SK-N-SH (cell line): Measurements from ENCODE around the gene PLXND1. TPM values are rescaled to one million over a fixed set of nuclear protein-coding genes. Genes with fewer than 3 reads are reported as not detected.

Experiments used
- CTCF ChIA-PET: fragments of 300-600, 350-600 bp; formaldehyde crosslinking; extraction: SDS; loops from one replicate; lab custom pipeline; 2021; lab: Yijun Ruan, JAX
- POLR2A ChIA-PET: fragments of 350-600 bp; sonication (Branson Sonifier 250); formaldehyde crosslinking; extraction: SDS; loops from one replicate; lab custom pipeline; 2020; ENCODE audit warnings: antibody characterized with exemption, inconsistent platforms; lab: Yijun Ruan, JAX
- DNase-seq: peaks from one replicate; pipeline ENCODE4 v3.0.0; 2012
- H2AFZ ChIP-seq: fragments of 200-600 bp; sonication (generic); 2 replicates; pipeline ENCODE4 v1.8.1; 2016; ENCODE audit warnings: antibody characterized with exemption, mild to moderate bottlenecking, low read depth
- H3F3A ChIP-seq: fragments of 200-600 bp; sonication (generic); replicated peaks from 2 replicates; pipeline ENCODE3; 2016; ENCODE audit warnings: antibody characterized with exemption, mild to moderate bottlenecking; ENCODE audit not compliant: insufficient read depth
- H3K27ac ChIP-seq, 2 experiments: fragments of 200-500 bp in 1 of 2; fragments of 200-600 bp in 1 of 2; sonication (Bioruptor generic) in 1 of 2; sonication (generic), shearing (Covaris generic) in 1 of 2; 2 replicates each; pipeline versions ENCODE4 v1.5.1 to v1.6.1; 2014 to 2016; ENCODE audit warnings: low read depth in 2 of 2, inconsistent platforms in 1 of 2, low read length in 1 of 2, mild to moderate bottlenecking in 1 of 2, mixed read lengths in 1 of 2
- H3K27me3 ChIP-seq: fragments of 200-600 bp; sonication (generic), shearing (Covaris generic); 2 replicates; pipeline ENCODE4 v1.6.1; 2016; ENCODE audit warnings: mixed run types; ENCODE audit not compliant: insufficient read depth
- H3K36me3 ChIP-seq, 2 experiments: fragments of 200-500 bp in 1 of 2; fragments of 200-600 bp in 1 of 2; sonication (Bioruptor generic) in 1 of 2; sonication (generic) in 1 of 2; replicated peaks in 1 of 2; 2 replicates each; pipeline versions ENCODE3 to v1.5.1; 2014 to 2016; ENCODE audit warnings: low read length in 1 of 2, mild to moderate bottlenecking in 1 of 2; ENCODE audit not compliant: insufficient read depth in 2 of 2, control insufficient read depth in 1 of 2
- H3K4me1 ChIP-seq, 2 experiments: fragments of 200-500 bp in 1 of 2; fragments of 200-600 bp in 1 of 2; sonication (Bioruptor generic) in 1 of 2; sonication (generic), shearing (Covaris generic) in 1 of 2; 2 replicates each; pipeline versions ENCODE4 v1.5.1 to v1.6.1; 2014 to 2016; ENCODE audit warnings: low read depth in 1 of 2, low read length in 1 of 2, mixed run types in 1 of 2; ENCODE audit not compliant: insufficient read depth in 2 of 2, control insufficient read depth in 1 of 2
- H3K4me2 ChIP-seq: fragments of 200-600 bp; sonication (generic), shearing (Covaris generic); 2 replicates; pipeline ENCODE4 v1.6.1; 2017; ENCODE audit warnings: mixed run types
- H3K4me3 ChIP-seq, 2 experiments: fragments of 200-500 bp in 1 of 2; fragments of 200-600 bp in 1 of 2; sonication (Bioruptor generic) in 1 of 2; sonication (generic), shearing (Covaris generic) in 1 of 2; 2 replicates each; pipeline versions ENCODE4 v1.5.1 to v1.8.1; 2014 to 2016; ENCODE audit warnings: low read depth in 2 of 2, inconsistent platforms in 1 of 2, low read length in 1 of 2, mild to moderate bottlenecking in 1 of 2, mixed read lengths in 1 of 2, moderate library complexity in 1 of 2
- H3K79me2 ChIP-seq: fragments of 200-600 bp; sonication (generic); 2 replicates; pipeline ENCODE4 v1.8.1; 2017; ENCODE audit warnings: mild to moderate bottlenecking; ENCODE audit not compliant: insufficient read depth
- H3K9ac ChIP-seq: fragments of 200-600 bp; sonication (generic); 2 replicates; pipeline ENCODE4 v1.6.1; 2017; ENCODE audit warnings: mixed run types
- H3K9me2 ChIP-seq: fragments of 200-600 bp; sonication (generic); 2 replicates; pipeline ENCODE4 v1.6.1; 2017; ENCODE audit warnings: mixed run types
- H3K9me3 ChIP-seq: fragments of 200-600 bp; sonication (generic); 2 replicates; pipeline ENCODE4 v1.6.1; 2017; ENCODE audit warnings: mixed run types, mild to moderate bottlenecking, moderate library complexity
- H4K20me1 ChIP-seq: fragments of 200-600 bp; sonication (generic); 2 replicates; pipeline ENCODE4 v1.6.1; 2017; ENCODE audit warnings: mild to moderate bottlenecking, mixed run types; ENCODE audit not compliant: insufficient read depth
- CHD2 ChIP-seq: fragments of 150-350 bp; IDR thresholded peaks from 2 replicates; pipeline ENCODE4 v1.6.1; 2018; ENCODE audit warnings: low read length; ENCODE audit not compliant: partially characterized antibody
- CTCF ChIP-seq: fragments of 200-600 bp; sonication (generic); IDR thresholded peaks from 2 replicates; pipeline ENCODE4 v1.6.1; 2017; ENCODE audit warnings: antibody characterized with exemption, mild to moderate bottlenecking, moderate library complexity
- ELF1 ChIP-seq: IDR thresholded peaks from 2 replicates; pipeline ENCODE4 v1.4.0; 2012
- EP300 ChIP-seq, 2 experiments: IDR thresholded peaks; 2 replicates each; pipeline versions ENCODE4 v1.4.0 to v1.6.1; 2012; ENCODE audit warnings: borderline replicate concordance in 1 of 2, low read depth in 1 of 2, low read length in 1 of 2
- EZH2phosphoT487 ChIP-seq: fragments of 200-600 bp; sonication (generic); IDR thresholded peaks from 2 replicates; pipeline ENCODE4 v1.6.1; 2017; ENCODE audit warnings: low read depth, mixed run types, mild to moderate bottlenecking, antibody characterized with exemption, moderate library complexity, borderline replicate concordance
- FOSL2 ChIP-seq: IDR thresholded peaks from 2 replicates; pipeline ENCODE4 v1.4.0; 2012; ENCODE audit warnings: low read depth, mild to moderate bottlenecking, moderate library complexity, borderline replicate concordance
- GATA2 ChIP-seq: sonication (generic); formaldehyde crosslinking; IDR thresholded peaks from 2 replicates; pipeline ENCODE4 v1.5.0; 2020; ENCODE audit warnings: mild to moderate bottlenecking, missing genetic modification reagents
- MXI1 ChIP-seq: IDR thresholded peaks from 2 replicates; pipeline ENCODE4 v1.6.1; 2012; ENCODE audit warnings: mild to moderate bottlenecking, low read depth, low read length, improper control_type of control experiment
- NRF1 ChIP-seq: IDR thresholded peaks from 2 replicates; pipeline ENCODE4 v1.6.1; 2012; ENCODE audit warnings: low read depth, mild to moderate bottlenecking, low read length
- POLR2AphosphoS5 ChIP-seq: IDR thresholded peaks from 2 replicates; pipeline ENCODE4 v1.6.1; 2012; ENCODE audit warnings: low read depth, low read length
- RAD21 ChIP-seq: IDR thresholded peaks from 2 replicates; pipeline ENCODE4 v1.6.1; 2012; ENCODE audit warnings: mild to moderate bottlenecking, low read length
- RXRA ChIP-seq: IDR thresholded peaks from 2 replicates; pipeline ENCODE4 v1.4.0; 2012; ENCODE audit warnings: low read depth, mild to moderate bottlenecking, borderline replicate concordance
- SIN3A ChIP-seq: IDR thresholded peaks from 2 replicates; pipeline ENCODE4 v1.6.1; 2012; ENCODE audit warnings: low read depth, mild to moderate bottlenecking, low read length, moderate library complexity, borderline replicate concordance
- TCF12 ChIP-seq: IDR thresholded peaks from 2 replicates; pipeline ENCODE4 v1.4.0; 2012
- TEAD4 ChIP-seq: IDR thresholded peaks from 2 replicates; pipeline ENCODE4 v1.4.0; 2012; ENCODE audit warnings: mild to moderate bottlenecking, borderline replicate concordance; ENCODE audit not compliant: insufficient read depth
- WGBS: methylation state at CpG from one replicate; pipeline ENCODE4 v1.1.6; 2017; ENCODE audit warnings: low lambda C conversion rate; 5-methylcytosine and 5-hydroxymethylcytosine counted together
- polyA plus RNA-seq, 3 experiments: library from polyadenylated mRNA; depleted of rRNA; stranded (reverse); fragments of >200 nt; gene quantifications; 2 replicates each; pipeline ENCODE4 v1.2.3, GENCODE V29; 2012
- TF ChIP-seq, protein P1 (sequence below): IDR thresholded peaks from 2 replicates; pipeline ENCODE4 v1.4.0; 2012; ENCODE audit warnings: low read depth
- TF ChIP-seq, protein P2 (sequence below): fragments of 150-350 bp; IDR thresholded peaks from 2 replicates; pipeline ENCODE4 v1.6.1; 2016; ENCODE audit warnings: mild to moderate bottlenecking, low read depth, low read length
- TF ChIP-seq, protein P3 (sequence below): IDR thresholded peaks from 2 replicates; pipeline ENCODE4; 2012
- TF ChIP-seq, protein P4 (sequence below): fragments of 150-350 bp; IDR thresholded peaks from 2 replicates; pipeline ENCODE4 v1.6.1; 2017; ENCODE audit warnings: antibody characterized with exemption, low read length, low read depth, borderline replicate concordance

The PLXND1 gene
- polyA plus RNA-seq, 1 of the 3 experiments (the other 2 are of a cell fraction): 53.5 TPM

DNA sequence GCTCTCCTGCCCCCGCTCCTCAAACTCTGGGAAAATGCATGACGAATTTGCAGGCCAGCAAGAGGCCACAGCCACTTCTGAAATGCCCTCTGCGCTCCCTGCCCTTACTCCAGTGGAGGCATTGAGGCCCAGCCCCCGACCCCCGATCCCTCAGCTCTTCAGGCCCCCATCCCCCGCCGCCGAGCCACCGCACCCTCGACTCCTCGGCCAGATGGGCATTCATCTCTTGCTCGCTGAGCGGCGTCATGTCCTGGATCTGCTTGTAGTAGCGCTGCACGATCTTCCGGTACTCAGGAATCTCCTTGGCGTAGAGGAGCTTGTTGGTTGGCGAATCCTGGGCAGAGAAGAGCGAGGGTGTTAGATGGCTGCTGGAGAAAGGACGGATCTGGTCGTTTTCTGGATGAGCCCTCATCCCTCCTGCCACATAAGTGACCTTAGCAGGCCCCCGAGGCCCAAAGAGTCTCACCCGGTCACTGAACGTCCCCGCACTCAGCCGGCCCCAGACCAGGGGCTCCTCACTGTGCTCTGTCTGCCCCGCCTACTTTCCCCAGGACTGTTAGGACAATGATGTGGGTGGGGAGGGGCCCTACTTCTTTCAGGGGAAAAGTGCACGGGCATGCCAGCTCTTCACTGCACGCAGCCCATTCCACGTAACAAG is 49.5 kb downstream of the PLXND1 start:
- no peak overlapping the region for H3K4me3 ChIP-seq
- no peak overlapping the region for H3K9ac ChIP-seq
- H3K9me2 ChIP-seq: no peaks in the 10 kb centered on the region
- H2AFZ ChIP-seq: no peak overlapping the region
- H3K9me3 ChIP-seq: no peaks in the 10 kb centered on the region
- ChIA-PET CTCF (interaction anchor here (1.4 to 5.4 kb wide), 2 partner anchors 9 to 66 kb away, joined by 6 to 18 read pairs; no protein-coding TSS in a partner anchor), POLR2A (no interaction called here)
- no peaks in the 10 kb centered on the region for H3K27me3 ChIP-seq
- WGBS: 97% methylated on average over 26 of the region's 31 CpGs
- no peaks in the 10 kb centered on the region for H3K79me2 ChIP-seq
- no peaks in the 10 kb centered on the region for H3K36me3 ChIP-seq
- no peaks in the 10 kb centered on the region for H4K20me1 ChIP-seq
- DNase-seq: no peak
- TF ChIP-seq CHD2 (no peak), EP300 (IDR thresholded peaks at IDR 0.05; ENCODE audit: borderline replicate concordance in 1 of 2, low read depth in 1 of 2, low read length in 1 of 2) (no peak), POLR2AphosphoS5 (no peak), MXI1 (no peak), FOSL2 (no peak), TEAD4 (no peak), SIN3A (no peak), TCF12 (no peak), EZH2phosphoT487 (no peak), ELF1 (no peak), CTCF (no peak), NRF1 (no peak), RAD21 (no peak)
- TF ChIP-seq, protein P1, sequence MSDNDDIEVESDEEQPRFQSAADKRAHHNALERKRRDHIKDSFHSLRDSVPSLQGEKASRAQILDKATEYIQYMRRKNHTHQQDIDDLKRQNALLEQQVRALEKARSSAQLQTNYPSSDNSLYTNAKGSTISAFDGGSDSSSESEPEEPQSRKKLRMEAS: no peak
- TF ChIP-seq, protein P2, sequence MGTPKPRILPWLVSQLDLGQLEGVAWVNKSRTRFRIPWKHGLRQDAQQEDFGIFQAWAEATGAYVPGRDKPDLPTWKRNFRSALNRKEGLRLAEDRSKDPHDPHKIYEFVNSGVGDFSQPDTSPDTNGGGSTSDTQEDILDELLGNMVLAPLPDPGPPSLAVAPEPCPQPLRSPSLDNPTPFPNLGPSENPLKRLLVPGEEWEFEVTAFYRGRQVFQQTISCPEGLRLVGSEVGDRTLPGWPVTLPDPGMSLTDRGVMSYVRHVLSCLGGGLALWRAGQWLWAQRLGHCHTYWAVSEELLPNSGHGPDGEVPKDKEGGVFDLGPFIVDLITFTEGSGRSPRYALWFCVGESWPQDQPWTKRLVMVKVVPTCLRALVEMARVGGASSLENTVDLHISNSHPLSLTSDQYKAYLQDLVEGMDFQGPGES: no peak
- H3K4me2 ChIP-seq: no peak overlapping the region
- peaks cover 36 to 73% of the 10 kb centered on the region in 2 experiments for H3K4me1 ChIP-seq
- peak overlapping the region in 1 of 2 experiments; percentile 78; a peak in 2 of 4 replicates for H3K27ac ChIP-seq
- H3F3A ChIP-seq: peaks cover 13% of the 10 kb centered on the region

GRCh38 chr3:129556358-129556695 is 50.1 kb downstream of the PLXND1 start:
- CTCF ChIA-PET: interaction anchor here (1.4 kb wide), 1 partner anchor 10 kb away, joined by 6 read pairs; no protein-coding TSS in a partner anchor
- Histone ChIP-seq H3K27me3 (no peaks in the 10 kb centered on the region), H3K27ac (no peak overlapping the region), H3K9me2 (no peaks in the 10 kb centered on the region), H3K79me2 (no peaks in the 10 kb centered on the region), H3K9ac (no peak overlapping the region), H3K36me3 (no peaks in the 10 kb centered on the region), H4K20me1 (no peaks in the 10 kb centered on the region), H3F3A (peaks cover 13% of the 10 kb centered on the region), H3K4me3 (no peak overlapping the region)
- 94% methylated on average over 4 of the region's 15 CpGs for WGBS
- POLR2A ChIA-PET: no interaction called here
- TF ChIP-seq GATA2 (CRISPR knock-in tag): no peak
- TF ChIP-seq RXRA: no peak
- TF ChIP-seq, protein P3, sequence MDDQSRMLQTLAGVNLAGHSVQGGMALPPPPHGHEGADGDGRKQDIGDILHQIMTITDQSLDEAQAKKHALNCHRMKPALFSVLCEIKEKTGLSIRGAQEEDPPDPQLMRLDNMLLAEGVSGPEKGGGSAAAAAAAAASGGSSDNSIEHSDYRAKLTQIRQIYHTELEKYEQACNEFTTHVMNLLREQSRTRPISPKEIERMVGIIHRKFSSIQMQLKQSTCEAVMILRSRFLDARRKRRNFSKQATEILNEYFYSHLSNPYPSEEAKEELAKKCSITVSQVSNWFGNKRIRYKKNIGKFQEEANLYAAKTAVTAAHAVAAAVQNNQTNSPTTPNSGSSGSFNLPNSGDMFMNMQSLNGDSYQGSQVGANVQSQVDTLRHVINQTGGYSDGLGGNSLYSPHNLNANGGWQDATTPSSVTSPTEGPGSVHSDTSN: no peak
- TF ChIP-seq, protein P4, sequence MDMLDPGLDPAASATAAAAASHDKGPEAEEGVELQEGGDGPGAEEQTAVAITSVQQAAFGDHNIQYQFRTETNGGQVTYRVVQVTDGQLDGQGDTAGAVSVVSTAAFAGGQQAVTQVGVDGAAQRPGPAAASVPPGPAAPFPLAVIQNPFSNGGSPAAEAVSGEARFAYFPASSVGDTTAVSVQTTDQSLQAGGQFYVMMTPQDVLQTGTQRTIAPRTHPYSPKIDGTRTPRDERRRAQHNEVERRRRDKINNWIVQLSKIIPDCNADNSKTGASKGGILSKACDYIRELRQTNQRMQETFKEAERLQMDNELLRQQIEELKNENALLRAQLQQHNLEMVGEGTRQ: no peak
- TF ChIP-seq, all 33 proteins: peak for 0
- DNase-seq: no peak
- Histone ChIP-seq H3K9me3 (no peaks in the 10 kb centered on the region), H2AFZ (no peak overlapping the region), H3K4me2 (no peak overlapping the region), H3K4me1 (peaks cover 34 to 66% of the 10 kb centered on the region in 2 experiments)
